Panc1 (cell line): Measurements from ENCODE around the gene RAP1GAP.

Experiments used
- POLR2AphosphoS5 ChIP-seq: IDR thresholded peaks from 2 replicates; pipeline ENCODE4 v1.6.1; 2012; ENCODE audit warnings: mild to moderate bottlenecking, low read depth, low read length, moderate library complexity
- TF ChIP-seq, protein P1 (sequence below): fragments of 450-650 bp; IDR thresholded peaks from 2 replicates; pipeline ENCODE4 v1.5.1; 2017; ENCODE audit warnings: mild to moderate bottlenecking

GRCh38 chr1:21550097-21550496 is 119.1 kb downstream of the RAP1GAP start:
- no peak for TF ChIP-seq POLR2AphosphoS5
- TF ChIP-seq, protein P1, sequence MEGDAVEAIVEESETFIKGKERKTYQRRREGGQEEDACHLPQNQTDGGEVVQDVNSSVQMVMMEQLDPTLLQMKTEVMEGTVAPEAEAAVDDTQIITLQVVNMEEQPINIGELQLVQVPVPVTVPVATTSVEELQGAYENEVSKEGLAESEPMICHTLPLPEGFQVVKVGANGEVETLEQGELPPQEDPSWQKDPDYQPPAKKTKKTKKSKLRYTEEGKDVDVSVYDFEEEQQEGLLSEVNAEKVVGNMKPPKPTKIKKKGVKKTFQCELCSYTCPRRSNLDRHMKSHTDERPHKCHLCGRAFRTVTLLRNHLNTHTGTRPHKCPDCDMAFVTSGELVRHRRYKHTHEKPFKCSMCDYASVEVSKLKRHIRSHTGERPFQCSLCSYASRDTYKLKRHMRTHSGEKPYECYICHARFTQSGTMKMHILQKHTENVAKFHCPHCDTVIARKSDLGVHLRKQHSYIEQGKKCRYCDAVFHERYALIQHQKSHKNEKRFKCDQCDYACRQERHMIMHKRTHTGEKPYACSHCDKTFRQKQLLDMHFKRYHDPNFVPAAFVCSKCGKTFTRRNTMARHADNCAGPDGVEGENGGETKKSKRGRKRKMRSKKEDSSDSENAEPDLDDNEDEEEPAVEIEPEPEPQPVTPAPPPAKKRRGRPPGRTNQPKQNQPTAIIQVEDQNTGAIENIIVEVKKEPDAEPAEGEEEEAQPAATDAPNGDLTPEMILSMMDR: no peak
